GM23248 (cell line): Measurements from ENCODE around the gene SIRT6.

ENCODE experiments used
- EZH2 ChIP-seq: fragments of 200-600 bp; sonication (generic); IDR thresholded peaks from 2 replicates; pipeline ENCODE4 v1.6.1; 2018; ENCODE audit warnings: antibody characterized with exemption, mild to moderate bottlenecking; ENCODE audit not compliant: insufficient read depth, poor library complexity, severe bottlenecking
- EZH2phosphoT487 ChIP-seq: fragments of 200-600 bp; sonication (generic); IDR thresholded peaks from 2 replicates; pipeline ENCODE4 v1.6.1; 2018; ENCODE audit warnings: antibody characterized with exemption, moderate library complexity, mild to moderate bottlenecking, low read depth; ENCODE audit not compliant: insufficient read depth

- TF ChIP-seq EZH2phosphoT487: no peak
- TF ChIP-seq EZH2: no peak
Measured at GRCh38 chr19:4154571-4155312, 27.6 kb downstream of the SIRT6 start.
